Measurements from ENCODE around the gene HOXB6.

GRCh38 chr17:48589060-48589830 lies 15.5 kb downstream of the HOXB6 start:
- TF ChIP-seq ARNTL (CRISPR knock-in tag; IDR thresholded peaks at IDR 0.05; ENCODE audit: borderline replicate concordance, low read depth) (no peak), CSRNP3 (CRISPR knock-in tag; IDR thresholded peaks at IDR 0.05) (no peak), TCF4 (CRISPR knock-in tag; IDR thresholded peaks at IDR 0.05; ENCODE audit: borderline replicate concordance) (no peak), PATZ1 (CRISPR knock-in tag; IDR thresholded peaks at IDR 0.05; ENCODE audit: borderline replicate concordance) (no peak), ZFP30 (CRISPR knock-in tag; IDR thresholded peaks at IDR 0.05) (no peak), ESRRG (CRISPR knock-in tag; IDR thresholded peaks at IDR 0.05) (no peak)

Data from SK-N-SH treated with all-trans-retinoic acid at 6 μM for 48 hours (cell line).